Activated CD4-positive, alpha-beta T cell treated with anti-CD3 and anti-CD28 coated beads, Interleukin-2, amount 10 ng/mL, durations not matched to agents 24 days and 14 days (primary cell): ENCODE results near the gene SLC25A26. TPM values are rescaled to one million over a fixed set of nuclear protein-coding genes. Genes with fewer than 3 reads are reported as not detected.

ENCODE experiments used
- DNase-seq: peaks from one replicate; pipeline ENCODE4 v3.0.0; 2022
- H3K27ac Mint-ChIP-seq: one replicate; pipeline ENCODE4 v1.8.0; 2022; ENCODE audit warnings: mild to moderate bottlenecking, mixed read lengths
- H3K27me3 Mint-ChIP-seq: one replicate; pipeline ENCODE4 v1.8.0; 2022; ENCODE audit warnings: mixed read lengths
- H3K36me3 Mint-ChIP-seq: one replicate; pipeline ENCODE4 v1.8.0; 2022; ENCODE audit warnings: low read depth, mild to moderate bottlenecking, mixed read lengths
- H3K4me1 Mint-ChIP-seq: one replicate; pipeline ENCODE4 v1.8.0; 2021; ENCODE audit warnings: mixed read lengths
- H3K4me3 Mint-ChIP-seq: one replicate; pipeline ENCODE4 v1.8.0; 2022; ENCODE audit warnings: mild to moderate bottlenecking, moderate library complexity, mixed read lengths
- H3K9me3 Mint-ChIP-seq: one replicate; pipeline ENCODE4 v1.8.0; 2021; ENCODE audit warnings: mixed read lengths
- intact Hi-C: fragments of 100-400 bp; cut with micrococcal nuclease; formaldehyde crosslinking; loops from one replicate; pipeline ENCODE4 v1.15.1; 2023
- total RNA-seq: library from RNA; stranded (reverse); gene quantifications from 2 replicates; pipeline ENCODE4 v1.2.3, GENCODE V29; 2022

The SLC25A26 gene
- total RNA-seq, 1 donor from 2014 or later, result 22.1 TPM

DNA sequence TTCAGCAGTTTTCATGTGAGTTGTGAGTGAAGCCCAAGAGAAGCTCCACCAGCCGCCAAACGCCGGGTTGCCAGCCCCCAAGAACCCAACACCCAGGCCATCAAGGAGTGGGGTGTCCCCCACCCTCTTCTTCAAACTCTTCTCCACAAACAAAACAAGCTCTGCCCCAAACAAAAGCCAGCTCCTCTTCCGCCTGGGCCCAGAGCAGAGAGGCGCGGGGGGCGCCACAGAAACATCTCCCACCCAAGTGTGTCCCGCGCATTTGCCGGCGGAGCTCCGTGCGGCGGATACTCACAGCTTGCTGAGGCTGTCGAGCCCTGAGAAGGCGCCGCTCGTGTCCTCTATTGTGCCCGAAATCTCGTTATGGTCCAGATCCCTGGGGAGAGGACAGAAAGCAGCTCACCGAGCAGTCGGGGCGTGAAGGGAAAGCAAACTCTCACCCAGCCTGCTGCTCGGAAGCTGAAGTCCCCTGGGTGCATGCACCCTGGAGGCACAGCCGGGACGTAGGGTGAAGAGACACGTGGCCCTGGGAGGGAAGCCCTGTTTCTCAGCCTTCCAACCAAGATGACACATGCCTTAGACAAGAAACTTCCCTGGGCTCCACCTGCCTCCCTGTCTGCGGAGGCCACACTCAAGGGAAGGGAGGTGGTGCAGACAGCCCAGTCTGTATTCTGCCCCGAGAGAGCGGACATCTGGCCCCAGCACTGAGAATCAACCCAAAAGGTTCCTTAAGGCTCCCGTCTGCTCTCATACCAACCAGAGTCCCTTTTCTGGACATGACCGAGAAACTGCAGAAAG lies 184.3 kb downstream of the SLC25A26 start:
- DNase-seq, result no peak
- Mint-ChIP-seq H3K36me3 (peaks cover 42% of the 10 kb centered on the region), H3K4me3 (no peak overlapping the region), H3K9me3 (no peaks in the 10 kb centered on the region), H3K4me1 (peaks cover 5% of the 10 kb centered on the region), H3K27ac (no peak overlapping the region), H3K27me3 (no peaks in the 10 kb centered on the region)
- intact Hi-C loops, result loop anchor here (5.0 kb wide), 1 partner anchor 62 kb away; no protein-coding TSS in a partner anchor

DNA sequence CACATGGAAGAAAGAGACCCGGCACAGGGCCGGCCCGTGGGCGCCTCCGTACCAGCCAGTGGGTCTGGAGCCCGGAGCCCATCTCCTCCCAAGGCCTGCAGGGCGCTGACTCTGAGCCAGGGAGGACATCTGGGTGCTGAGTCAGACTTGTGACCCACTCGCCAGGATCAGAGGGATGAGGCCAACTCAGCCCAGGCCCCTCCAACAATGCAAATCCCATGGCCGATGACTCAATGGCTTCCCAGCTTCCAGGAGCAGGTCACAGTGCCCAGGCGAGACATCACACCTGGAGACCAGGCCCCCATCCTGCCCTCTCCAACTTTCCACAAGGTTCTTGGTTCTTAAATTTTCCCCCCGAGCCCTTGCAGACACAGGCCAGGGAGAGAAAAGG lies 184.9 kb downstream of the SLC25A26 start:
- peaks cover 5% of the 10 kb centered on the region for H3K4me1 Mint-ChIP-seq
- no peaks in the 10 kb centered on the region for H3K27me3 Mint-ChIP-seq
- H3K36me3 Mint-ChIP-seq, result peaks cover 43% of the 10 kb centered on the region
- intact Hi-C loops, result loop anchor here (5.0 kb wide), 1 partner anchor 62 kb away; no protein-coding TSS in a partner anchor
- no peak for DNase-seq
- H3K27ac Mint-ChIP-seq, result no peak overlapping the region
- H3K9me3 Mint-ChIP-seq, result no peaks in the 10 kb centered on the region
- no peak overlapping the region for H3K4me3 Mint-ChIP-seq

DNA sequence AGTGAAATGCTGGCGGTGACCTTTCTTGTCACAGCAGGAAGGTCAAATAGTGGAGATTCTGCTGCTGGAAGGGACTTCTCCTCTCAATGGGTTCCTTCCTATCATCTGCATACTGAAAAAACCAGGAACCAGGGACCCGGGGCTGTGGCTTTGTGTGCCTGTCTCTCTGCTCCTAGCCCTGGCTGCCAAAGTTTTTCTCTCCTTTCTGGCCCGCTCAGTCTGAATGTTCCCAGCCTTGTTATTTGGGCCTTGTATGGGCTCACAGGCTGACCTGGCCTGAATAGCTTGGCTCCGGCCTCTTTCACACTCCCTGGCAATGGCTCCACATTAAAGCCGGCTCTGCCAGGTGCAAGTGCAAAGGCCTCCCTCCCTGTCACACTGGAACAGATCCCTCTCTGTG lies 185.4 kb downstream of the SLC25A26 start:
- DNase-seq, result no peak
- Mint-ChIP-seq H3K9me3 (no peaks in the 10 kb centered on the region), H3K27me3 (no peaks in the 10 kb centered on the region), H3K4me1 (peaks cover 5% of the 10 kb centered on the region), H3K36me3 (peaks cover 42% of the 10 kb centered on the region), H3K4me3 (no peak overlapping the region), H3K27ac (no peak overlapping the region)
- intact Hi-C loops, result loop anchor here (5.0 kb wide), 1 partner anchor 61 kb away; no protein-coding TSS in a partner anchor

DNA sequence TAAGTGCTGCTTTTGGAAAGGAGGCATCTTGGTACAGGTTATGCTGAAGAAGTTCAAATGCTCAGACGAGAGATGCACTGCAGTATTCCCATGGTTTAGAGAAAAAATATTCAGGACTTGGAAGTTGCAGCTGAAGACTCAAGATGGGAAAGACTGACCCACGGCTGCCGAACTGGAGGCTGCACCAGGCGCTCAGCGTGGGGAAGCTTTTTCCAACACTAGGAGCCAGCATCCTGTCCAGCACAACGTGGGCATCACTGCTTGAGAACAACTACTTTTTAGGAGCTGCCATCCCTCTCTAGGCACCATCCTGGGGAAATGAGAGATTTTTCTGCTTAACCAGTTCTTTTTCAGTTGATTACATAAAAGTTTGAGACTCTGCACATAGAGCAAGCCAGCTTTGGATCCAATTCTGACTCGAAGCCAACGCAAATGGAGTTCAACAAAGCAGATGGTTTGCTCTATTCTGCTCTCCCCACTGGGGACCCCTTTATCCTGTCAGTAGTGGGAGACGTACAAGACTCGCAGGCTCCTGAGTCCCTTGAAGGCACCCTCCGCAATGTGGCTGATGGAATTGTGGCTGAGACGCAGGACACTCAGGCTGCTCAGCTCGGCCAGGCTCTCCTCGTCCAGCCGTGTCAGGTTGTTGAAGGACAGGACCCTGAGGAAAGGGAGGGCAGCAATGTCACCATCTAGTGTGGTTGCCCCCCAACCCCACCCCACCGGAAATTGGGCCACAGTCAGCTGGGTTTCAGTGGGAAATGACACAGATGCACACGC lies 186.2 kb downstream of the SLC25A26 start:
- no peaks in the 10 kb centered on the region for H3K9me3 Mint-ChIP-seq
- no peak overlapping the region for H3K4me3 Mint-ChIP-seq
- H3K27ac Mint-ChIP-seq, result no peak overlapping the region
- no peaks in the 10 kb centered on the region for H3K27me3 Mint-ChIP-seq
- intact Hi-C loops, result loop anchor here (1.0 to 5.0 kb wide), 3 partner anchors 60 to 409 kb away; no protein-coding TSS in a partner anchor
- no peak for DNase-seq
- peaks cover 5% of the 10 kb centered on the region for H3K4me1 Mint-ChIP-seq
- H3K36me3 Mint-ChIP-seq, result peaks cover 45% of the 10 kb centered on the region

- Mint-ChIP-seq H3K4me1 (peaks cover 8% of the 10 kb centered on the region), H3K27ac (peak overlapping the region; percentile 60), H3K4me3 (no peak overlapping the region), H3K9me3 (no peaks in the 10 kb centered on the region), H3K27me3 (no peaks in the 10 kb centered on the region), H3K36me3 (peaks cover 47% of the 10 kb centered on the region)
- peak; percentile 93 for DNase-seq
- intact Hi-C loops, result loop anchor here (1.0 to 5.0 kb wide), 3 partner anchors 60 to 409 kb away; no protein-coding TSS in a partner anchor
These were observed 186.9 kb downstream of the SLC25A26 start for GRCh38 chr3:66407611-66408218.

- Mint-ChIP-seq H3K4me1 (peaks cover 17% of the 10 kb centered on the region), H3K4me3 (no peak overlapping the region), H3K36me3 (peaks cover 48% of the 10 kb centered on the region), H3K9me3 (no peaks in the 10 kb centered on the region), H3K27me3 (no peaks in the 10 kb centered on the region), H3K27ac (no peak overlapping the region)
- DNase-seq, result no peak
- intact Hi-C loops, result loop anchor here (5.0 kb wide), 1 partner anchor 57 kb away; no protein-coding TSS in a partner anchor
These were observed 189.3 kb downstream of the SLC25A26 start for GRCh38 chr3:66409771-66410754.

GRCh38 chr3:66410976-66411375 lies 190.2 kb downstream of the SLC25A26 start:
- Mint-ChIP-seq H3K4me3 (no peak overlapping the region), H3K27ac (no peak overlapping the region), H3K4me1 (peaks cover 17% of the 10 kb centered on the region), H3K36me3 (peaks cover 52% of the 10 kb centered on the region), H3K27me3 (no peaks in the 10 kb centered on the region), H3K9me3 (no peaks in the 10 kb centered on the region)
- no peak for DNase-seq
- intact Hi-C loops, result no loop called here

- Mint-ChIP-seq H3K27ac (no peak overlapping the region), H3K36me3 (peaks cover 56% of the 10 kb centered on the region), H3K4me3 (no peak overlapping the region), H3K4me1 (peaks cover 19% of the 10 kb centered on the region), H3K27me3 (no peaks in the 10 kb centered on the region), H3K9me3 (no peaks in the 10 kb centered on the region)
- intact Hi-C loops, result no loop called here
- no peak for DNase-seq
These were observed 190.7 kb downstream of the SLC25A26 start for GRCh38 chr3:66411474-66411873.

DNA sequence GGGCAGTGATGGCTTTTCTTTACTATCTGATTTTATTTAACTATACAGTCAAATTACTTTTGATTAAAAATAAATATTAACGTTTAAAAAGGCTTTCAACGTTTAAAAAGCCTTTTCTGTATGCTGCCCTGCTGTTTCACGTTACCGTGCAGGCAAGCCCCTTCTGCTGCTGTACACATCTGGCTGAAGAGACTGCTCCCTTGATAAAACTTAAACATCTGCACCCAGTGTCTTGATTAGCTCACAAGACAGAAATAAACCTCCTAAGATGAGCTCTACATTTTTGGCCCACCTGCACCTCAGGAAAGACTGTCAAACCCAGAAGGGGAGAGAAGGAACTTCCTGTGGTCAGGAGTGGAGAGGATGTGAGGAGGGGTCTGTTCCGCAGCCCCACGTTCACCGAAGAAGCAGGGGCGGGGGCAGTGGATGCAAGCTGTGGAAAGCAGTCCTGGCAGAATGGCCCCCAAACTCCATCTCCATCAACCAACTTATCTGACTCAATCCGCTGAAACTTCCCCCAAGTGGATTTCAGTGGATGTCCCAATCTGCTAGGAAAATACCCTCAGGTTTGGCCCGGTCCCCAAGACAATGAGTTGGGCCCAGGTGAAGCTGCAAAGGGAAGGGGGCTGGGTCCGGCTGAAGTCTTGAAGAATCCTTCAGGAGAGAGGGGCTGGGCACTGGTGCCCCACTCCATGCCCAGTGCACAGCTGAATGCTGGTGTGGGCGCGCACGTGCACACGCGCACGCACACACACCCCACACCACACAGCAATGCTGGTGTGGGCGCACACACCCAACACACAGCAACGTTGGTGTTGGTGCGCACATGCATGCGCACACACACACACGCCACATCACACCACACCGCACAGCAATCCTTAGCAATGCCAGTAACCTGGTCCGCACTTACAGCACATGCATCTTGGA lies 191.4 kb downstream of the SLC25A26 start:
- peaks cover 19% of the 10 kb centered on the region for H3K4me1 Mint-ChIP-seq
- H3K27ac Mint-ChIP-seq, result no peak overlapping the region
- no peak overlapping the region for H3K4me3 Mint-ChIP-seq
- intact Hi-C loops, result no loop called here
- DNase-seq, result no peak
- H3K36me3 Mint-ChIP-seq, result peaks cover 59% of the 10 kb centered on the region
- no peaks in the 10 kb centered on the region for H3K27me3 Mint-ChIP-seq
- H3K9me3 Mint-ChIP-seq, result no peaks in the 10 kb centered on the region

DNA sequence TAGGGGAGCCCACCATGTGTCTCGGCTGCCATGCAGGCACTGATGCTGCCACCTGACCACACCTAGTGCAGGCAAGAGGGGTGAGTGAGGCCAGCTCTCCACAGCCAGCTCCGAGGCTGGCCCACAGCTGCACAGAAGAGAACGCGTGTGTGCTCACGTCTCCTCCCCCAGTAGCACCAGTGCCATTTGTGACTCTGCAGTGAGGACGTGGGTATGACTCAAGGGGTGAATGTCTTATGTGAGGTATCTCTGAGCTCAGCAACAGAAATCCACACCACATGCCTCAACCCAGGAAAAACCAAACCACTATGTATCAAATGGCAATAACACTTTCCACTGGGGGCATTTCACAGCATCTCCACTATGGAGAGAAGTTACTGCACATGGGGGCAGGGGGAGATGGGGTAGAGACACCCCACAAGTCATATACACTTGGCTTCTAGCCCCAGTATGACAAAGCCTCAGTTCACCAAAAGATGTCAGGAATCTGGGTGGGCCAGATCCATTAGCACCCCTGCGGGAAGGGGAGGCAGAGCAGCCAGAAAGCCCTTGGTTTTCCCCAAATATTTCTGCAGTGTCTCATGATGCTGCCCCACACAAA lies 192.4 kb downstream of the SLC25A26 start:
- intact Hi-C loops, result no loop called here
- peaks cover 20% of the 10 kb centered on the region for H3K4me1 Mint-ChIP-seq
- no peaks in the 10 kb centered on the region for H3K27me3 Mint-ChIP-seq
- peak overlapping the region; percentile 39 for H3K27ac Mint-ChIP-seq
- DNase-seq, result no peak
- no peaks in the 10 kb centered on the region for H3K9me3 Mint-ChIP-seq
- peaks cover 57% of the 10 kb centered on the region for H3K36me3 Mint-ChIP-seq
- H3K4me3 Mint-ChIP-seq, result no peak overlapping the region

- Mint-ChIP-seq H3K4me1 (peaks cover 23% of the 10 kb centered on the region), H3K36me3 (peaks cover 54% of the 10 kb centered on the region), H3K27me3 (no peaks in the 10 kb centered on the region), H3K27ac (no peak overlapping the region), H3K4me3 (no peak overlapping the region), H3K9me3 (peaks cover 1% of the 10 kb centered on the region)
- intact Hi-C loops, result no loop called here
- no peak for DNase-seq
These were observed 194.0 kb downstream of the SLC25A26 start for GRCh38 chr3:66414846-66415245.
